Lower leg skin (tissue), 3 donors: ENCODE measurements around the gene PRND.

Source experiments
- CTCF ChIP-seq, 3 donors: fragments of 450-650 bp; IDR thresholded peaks; one replicate each; pipeline ENCODE4 v1.5.1; 2016; ENCODE audit warnings: antibody characterized with exemption in 3 of 3, mild to moderate bottlenecking in 3 of 3, moderate library complexity in 2 of 3
- POLR2A ChIP-seq, 2 donors: fragments of 450-650 bp; IDR thresholded peaks; one replicate each; pipeline ENCODE4 v1.6.1; 2016 to 2017; ENCODE audit warnings: antibody characterized with exemption in 2 of 2, mild to moderate bottlenecking in 1 of 2, moderate library complexity in 1 of 2

GRCh38 chr20:4699216-4699615, 22.5 kb upstream of the PRND start:
- no peak for TF ChIP-seq POLR2A (IDR thresholded peaks at IDR 0.05)
- TF ChIP-seq CTCF (IDR thresholded peaks at IDR 0.05): no peak
